PC-3 (cell line): ENCODE results near the gene ZNF710.

Source experiments
- EZH2 ChIP-seq: fragments of 300-600 bp; sonication (generic); IDR thresholded peaks from one replicate; pipeline ENCODE4 v1.6.1; 2017; ENCODE audit warnings: antibody characterized with exemption, mild to moderate bottlenecking, low read length; ENCODE audit not compliant: unreplicated experiment
- EZH2phosphoT487 ChIP-seq: fragments of 300-600 bp; sonication (generic); IDR thresholded peaks from 2 replicates; pipeline ENCODE4 v1.6.1; 2018; ENCODE audit warnings: mild to moderate bottlenecking, antibody characterized with exemption, low read length, borderline replicate concordance
- TF ChIP-seq, protein P1 (sequence below): fragments of 300-600 bp; sonication (generic); conservative IDR thresholded peaks from 2 replicates; pipeline ENCODE4 v1.5.1; 2017; ENCODE audit warnings: antibody characterized with exemption, low read depth, mild to moderate bottlenecking, low read length

DNA sequence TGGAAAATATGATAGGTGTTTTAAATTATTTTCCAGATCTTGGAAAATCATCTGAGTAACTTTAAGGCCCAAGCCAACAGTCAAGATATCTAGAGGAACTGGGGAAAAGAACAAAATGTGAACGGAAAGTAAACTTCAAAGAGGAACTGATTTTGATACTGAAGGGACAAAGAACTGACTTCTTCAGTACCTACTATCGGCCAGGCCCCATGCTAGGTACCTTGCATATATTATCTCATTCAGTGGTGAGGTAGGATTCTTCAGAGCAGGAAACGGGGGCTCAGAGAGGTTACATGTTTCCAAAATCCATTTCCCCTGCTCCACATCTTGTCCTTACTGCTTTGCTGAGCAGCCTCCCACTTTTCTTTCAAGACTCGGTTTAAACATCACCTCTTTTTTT is 9.8 kb upstream of the ZNF710 start:
- TF ChIP-seq, protein P1, sequence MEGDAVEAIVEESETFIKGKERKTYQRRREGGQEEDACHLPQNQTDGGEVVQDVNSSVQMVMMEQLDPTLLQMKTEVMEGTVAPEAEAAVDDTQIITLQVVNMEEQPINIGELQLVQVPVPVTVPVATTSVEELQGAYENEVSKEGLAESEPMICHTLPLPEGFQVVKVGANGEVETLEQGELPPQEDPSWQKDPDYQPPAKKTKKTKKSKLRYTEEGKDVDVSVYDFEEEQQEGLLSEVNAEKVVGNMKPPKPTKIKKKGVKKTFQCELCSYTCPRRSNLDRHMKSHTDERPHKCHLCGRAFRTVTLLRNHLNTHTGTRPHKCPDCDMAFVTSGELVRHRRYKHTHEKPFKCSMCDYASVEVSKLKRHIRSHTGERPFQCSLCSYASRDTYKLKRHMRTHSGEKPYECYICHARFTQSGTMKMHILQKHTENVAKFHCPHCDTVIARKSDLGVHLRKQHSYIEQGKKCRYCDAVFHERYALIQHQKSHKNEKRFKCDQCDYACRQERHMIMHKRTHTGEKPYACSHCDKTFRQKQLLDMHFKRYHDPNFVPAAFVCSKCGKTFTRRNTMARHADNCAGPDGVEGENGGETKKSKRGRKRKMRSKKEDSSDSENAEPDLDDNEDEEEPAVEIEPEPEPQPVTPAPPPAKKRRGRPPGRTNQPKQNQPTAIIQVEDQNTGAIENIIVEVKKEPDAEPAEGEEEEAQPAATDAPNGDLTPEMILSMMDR = no peak
- TF ChIP-seq EZH2 = no peak
- no peak for TF ChIP-seq EZH2phosphoT487
